Lung (tissue), 12 donors: ENCODE results near the gene SLC2A9. TPM values are rescaled to one million over a fixed set of nuclear protein-coding genes. Genes with fewer than 3 reads are reported as not detected.

Source experiments
- ATAC-seq: fragments of 200-7000 bp; cut with Tn5 transposase; one replicate; pipeline ENCODE4 v1.9.1; 2020; ENCODE audit warnings: moderate number of reproducible peaks; ENCODE audit not compliant: insufficient read depth, low FRiP score
- DNase-seq, 3 donors: peaks; one replicate each; pipeline ENCODE4 v3.0.0-alpha.2; 2013 to 2017
- H3K27ac ChIP-seq, 2 donors: one replicate each; pipeline ENCODE4 v1.5.1; 2013; ENCODE audit warnings: mild to moderate bottlenecking in 2 of 2, moderate library complexity in 2 of 2, control low read depth in 1 of 2, inconsistent platforms in 1 of 2, low read depth in 1 of 2, low read length in 1 of 2
- H3K27me3 ChIP-seq, 3 donors: one replicate each; pipeline ENCODE4 v1.5.1; 2013; ENCODE audit warnings: low read length in 2 of 3; ENCODE audit not compliant: control insufficient read depth in 3 of 3, insufficient read depth in 3 of 3
- H3K36me3 ChIP-seq, 4 donors: one replicate each; pipeline ENCODE4 v1.5.1; 2013; ENCODE audit warnings: low read length in 4 of 4, mild to moderate bottlenecking in 1 of 4, moderate library complexity in 1 of 4; ENCODE audit not compliant: control insufficient read depth in 4 of 4, insufficient read depth in 4 of 4
- H3K4me1 ChIP-seq, 5 donors: one replicate each; pipeline ENCODE4 v1.5.1; 2013; ENCODE audit warnings: low read length in 5 of 5, mild to moderate bottlenecking in 2 of 5, moderate library complexity in 1 of 5; ENCODE audit not compliant: control insufficient read depth in 5 of 5, insufficient read depth in 5 of 5
- H3K4me3 ChIP-seq: one replicate; pipeline ENCODE4 v1.5.1; 2013; ENCODE audit warnings: mild to moderate bottlenecking, control low read depth, moderate library complexity
- H3K9ac ChIP-seq, 2 donors: one replicate each; pipeline ENCODE4 v1.5.1; 2013; ENCODE audit warnings: low read length in 2 of 2, control low read depth in 1 of 2; ENCODE audit not compliant: insufficient read depth in 1 of 2
- H3K9me3 ChIP-seq, 4 donors: one replicate each; pipeline ENCODE4 v1.5.1; 2013; ENCODE audit warnings: low read length in 3 of 4, mild to moderate bottlenecking in 1 of 4, moderate library complexity in 1 of 4; ENCODE audit not compliant: control insufficient read depth in 4 of 4, insufficient read depth in 3 of 4
- CTCF ChIP-seq: IDR thresholded peaks from 2 replicates; pipeline ENCODE4 v1.5.1; 2012; ENCODE audit warnings: mild to moderate bottlenecking; ENCODE audit errors: control extremely low read depth, extremely low read depth
- WGBS, 2 donors: extraction: QIAGEN DNeasy Blood & Tissue Kit; methylation state at CpG; one replicate each; pipeline ENCODE4 v1.1.7; 2013; 5-methylcytosine and 5-hydroxymethylcytosine counted together
- polyA plus RNA-seq, 2 donors: library from polyadenylated mRNA; stranded (reverse); fragments of 200-250 nt; gene quantifications; one replicate each; pipeline ENCODE4 v1.2.1, GENCODE V29; 2013
- total RNA-seq, 2 donors: library from RNA; depleted of rRNA in 1 of 2; stranded (reverse); fragments of >200 nt in 1 of 2; gene quantifications; one replicate each; pipeline ENCODE4 v1.2.1, GENCODE V29; 2014 to 2021
- donor health status: control.
- donor health status: control.
- donor health status: Bipolar disorder and iron deficiency.
- donor health status: healthy.
- donor health status: DM: yes; HTN: yes; CAD: no.

Gene SLC2A9
- total and polyA plus RNA-seq, 4 donors = 2.9 to 18.6 (median 7.6) TPM

- no peak overlapping the region for H3K9ac ChIP-seq
- no peaks in the 10 kb centered on the region for H3K9me3 ChIP-seq
- DNase-seq (no peak), ATAC-seq (no peak)
- no peak for TF ChIP-seq CTCF
- peaks cover 0 to 5% (median 0%) of the 10 kb centered on the region in 5 donors for H3K4me1 ChIP-seq
- H3K27me3 ChIP-seq = no peaks in the 10 kb centered on the region
- no peaks in the 10 kb centered on the region for H3K36me3 ChIP-seq
- 92 to 93% methylated on average over 4 of the region's 4 CpGs for WGBS, 2 donors
- H3K4me3 ChIP-seq = no peak overlapping the region
- no peak overlapping the region for H3K27ac ChIP-seq
Measured at GRCh38 chr4:10055871-10056270, 34.6 kb upstream of the SLC2A9 start.

GRCh38 chr4:10054571-10055041 lies 33.3 kb upstream of the SLC2A9 start:
- H3K9ac ChIP-seq = no peak overlapping the region
- peaks cover 0 to 5% (median 0%) of the 10 kb centered on the region in 5 donors for H3K4me1 ChIP-seq
- H3K4me3 ChIP-seq = no peak overlapping the region
- ATAC-seq (no peak), DNase-seq (no peak)
- no peak for TF ChIP-seq CTCF
- H3K27ac ChIP-seq = peak overlapping the region in 1 of 2 donors; percentile 77
- no peaks in the 10 kb centered on the region for H3K27me3 ChIP-seq
- no peaks in the 10 kb centered on the region for H3K36me3 ChIP-seq
- peaks cover 0 to 2% (median 0%) of the 10 kb centered on the region in 4 donors for H3K9me3 ChIP-seq
- WGBS, 2 donors = 63 to 80% methylated on average over 4 of the region's 4 CpGs

DNA sequence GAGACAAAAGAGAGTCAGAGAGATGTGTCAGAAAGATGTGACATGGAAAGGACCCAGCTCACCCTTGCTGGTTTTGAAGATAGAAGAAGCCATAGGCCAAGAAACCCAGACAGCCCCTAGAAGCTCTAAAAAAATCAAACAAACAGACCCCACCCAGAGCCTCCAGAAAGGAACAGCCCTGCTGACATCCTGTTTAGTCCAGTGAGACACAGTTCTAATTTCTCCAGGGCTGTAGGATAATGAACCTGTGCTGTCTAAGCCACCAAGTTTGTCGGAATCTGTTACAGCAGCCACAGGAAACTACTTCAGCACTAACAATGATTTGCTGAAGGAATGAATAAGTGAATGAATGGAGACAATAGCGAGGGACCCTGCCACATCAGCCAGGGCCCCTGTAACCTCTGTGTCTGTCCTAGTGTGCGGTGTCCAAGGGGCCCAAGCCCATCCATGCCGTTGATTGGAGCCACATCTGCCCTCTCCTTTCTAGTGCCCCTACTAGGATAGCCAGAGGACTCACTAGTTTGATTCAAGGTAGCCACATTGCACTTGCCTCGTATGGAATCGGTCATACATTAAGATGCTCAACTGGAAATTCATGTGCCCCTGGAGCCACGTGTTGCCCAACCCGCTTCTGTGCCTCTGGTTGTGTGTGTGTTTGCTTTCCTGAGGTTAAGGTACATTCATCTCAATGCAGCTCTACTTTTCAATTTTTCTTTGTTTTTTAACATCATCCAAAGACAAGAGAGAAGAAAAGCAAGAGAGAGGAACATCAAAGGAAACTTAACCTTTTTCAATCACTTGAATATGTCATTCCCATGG lies 32.5 kb upstream of the SLC2A9 start:
- Histone ChIP-seq H3K27me3 (no peaks in the 10 kb centered on the region), H3K4me3 (no peak overlapping the region), H3K9ac (no peak overlapping the region), H3K9me3 (peaks cover 0 to 2% (median 0%) of the 10 kb centered on the region in 4 donors), H3K36me3 (no peaks in the 10 kb centered on the region), H3K4me1 (peaks cover 0 to 5% (median 0%) of the 10 kb centered on the region in 5 donors), H3K27ac (peak overlapping the region in 1 of 2 donors; percentile 80)
- DNase-seq (no peak), ATAC-seq (no peak)
- TF ChIP-seq CTCF = no peak
- 84 to 85% methylated on average over 8 of the region's 8 CpGs for WGBS, 2 donors
